Activated B cell treated with CpG ODN at 0.5 μM for 24 hours (primary cell): ENCODE measurements around the gene PSRC1. TPM values are rescaled to one million over a fixed set of nuclear protein-coding genes. Genes with fewer than 3 reads are reported as not detected.

ENCODE experiments used
- ATAC-seq: fragments of 200-7000 bp; cut with Tn5 transposase; one replicate; pipeline ENCODE4 v1.10.0; 2021; ENCODE audit warnings: low read depth, mild to moderate bottlenecking, moderate library complexity
- CTCF ChIA-PET: fragments of 350-600 bp; sonication (Branson Sonifier 250); formaldehyde crosslinking; loops from one replicate; lab custom pipeline; 2021; ENCODE audit warnings: antibody characterized with exemption; lab: Charles Lee
- POLR2A ChIA-PET: fragments of 350-600 bp; sonication (Branson Sonifier 250); formaldehyde crosslinking; loops from one replicate; lab custom pipeline; 2021; ENCODE audit warnings: antibody characterized with exemption; lab: Charles Lee
- DNase-seq: peaks from one replicate; pipeline ENCODE4 v3.0.0; 2022
- H3K27ac Mint-ChIP-seq: one replicate; pipeline ENCODE4 v1.8.0; 2020; ENCODE audit warnings: mixed read lengths
- H3K27me3 Mint-ChIP-seq: one replicate; pipeline ENCODE4 v1.8.0; 2021; ENCODE audit warnings: mixed read lengths
- H3K36me3 Mint-ChIP-seq: one replicate; pipeline ENCODE4 v1.8.0; 2021; ENCODE audit warnings: low read depth, mixed read lengths
- H3K4me1 Mint-ChIP-seq: one replicate; pipeline ENCODE4 v1.8.0; 2021; ENCODE audit warnings: mixed read lengths
- H3K4me3 Mint-ChIP-seq: one replicate; pipeline ENCODE4 v1.8.0; 2020; ENCODE audit warnings: mild to moderate bottlenecking, mixed read lengths
- H3K9me3 Mint-ChIP-seq: one replicate; pipeline ENCODE4 v1.8.0; 2020; ENCODE audit warnings: mixed read lengths
- intact Hi-C: fragments of 100-400 bp; cut with micrococcal nuclease; formaldehyde crosslinking; loops from one replicate; pipeline ENCODE4 v1.15.1; 2024
- total RNA-seq: library from RNA; stranded (reverse); gene quantifications from 2 replicates; pipeline ENCODE4 v1.2.3, GENCODE V29; 2022
- TF ChIP-seq, protein P1 (sequence below): fragments of 200-600 bp; IDR thresholded peaks from one replicate; pipeline ENCODE4 v1.8.0; 2022; ENCODE audit warnings: antibody characterized with exemption, mild to moderate bottlenecking

The PSRC1 gene
- total RNA-seq, 1 donor from 2014 or later: not detected

DNA sequence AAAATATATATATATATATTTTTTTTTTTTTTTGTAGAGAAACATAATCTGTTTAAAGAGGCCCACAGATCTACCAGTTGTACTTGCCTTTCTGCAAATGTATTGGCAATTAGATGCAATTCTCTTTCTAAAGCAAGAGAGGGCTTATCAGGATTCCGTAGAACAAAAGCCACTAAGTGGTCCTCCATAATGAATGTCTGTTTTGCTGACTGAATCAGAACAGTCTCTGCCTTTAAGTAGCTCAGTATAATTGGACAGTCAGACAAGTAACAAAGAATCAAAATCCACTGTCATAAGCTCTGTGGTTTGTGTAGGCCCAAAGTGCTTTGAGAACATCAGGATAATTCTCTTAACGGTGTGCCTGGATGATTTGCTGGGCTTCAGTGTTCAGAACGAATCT is 51.9 kb downstream of the PSRC1 start:
- CTCF ChIA-PET: interaction anchor here (0.6 kb wide), 1 partner anchor 617 kb away, joined by 3 read pairs; no protein-coding TSS in a partner anchor
- no peak overlapping the region for H3K27ac Mint-ChIP-seq
- intact Hi-C loops: no loop called here

More for the DNA sequence above, 51.9 kb downstream of the PSRC1 start:
- POLR2A ChIA-PET: no interaction called here
- ATAC-seq (no peak), DNase-seq (no peak)
- Mint-ChIP-seq H3K4me3 (no peak overlapping the region), H3K36me3 (peaks cover 78% of the 10 kb centered on the region), H3K4me1 (no peaks in the 10 kb centered on the region), H3K27me3 (no peaks in the 10 kb centered on the region), H3K9me3 (no peaks in the 10 kb centered on the region)
- TF ChIP-seq, protein P1, sequence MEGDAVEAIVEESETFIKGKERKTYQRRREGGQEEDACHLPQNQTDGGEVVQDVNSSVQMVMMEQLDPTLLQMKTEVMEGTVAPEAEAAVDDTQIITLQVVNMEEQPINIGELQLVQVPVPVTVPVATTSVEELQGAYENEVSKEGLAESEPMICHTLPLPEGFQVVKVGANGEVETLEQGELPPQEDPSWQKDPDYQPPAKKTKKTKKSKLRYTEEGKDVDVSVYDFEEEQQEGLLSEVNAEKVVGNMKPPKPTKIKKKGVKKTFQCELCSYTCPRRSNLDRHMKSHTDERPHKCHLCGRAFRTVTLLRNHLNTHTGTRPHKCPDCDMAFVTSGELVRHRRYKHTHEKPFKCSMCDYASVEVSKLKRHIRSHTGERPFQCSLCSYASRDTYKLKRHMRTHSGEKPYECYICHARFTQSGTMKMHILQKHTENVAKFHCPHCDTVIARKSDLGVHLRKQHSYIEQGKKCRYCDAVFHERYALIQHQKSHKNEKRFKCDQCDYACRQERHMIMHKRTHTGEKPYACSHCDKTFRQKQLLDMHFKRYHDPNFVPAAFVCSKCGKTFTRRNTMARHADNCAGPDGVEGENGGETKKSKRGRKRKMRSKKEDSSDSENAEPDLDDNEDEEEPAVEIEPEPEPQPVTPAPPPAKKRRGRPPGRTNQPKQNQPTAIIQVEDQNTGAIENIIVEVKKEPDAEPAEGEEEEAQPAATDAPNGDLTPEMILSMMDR: no peak

Other genes starting within 250 kb of the PSRC1 start
- 10.3 and 10.9 TPM in 2 replicates for gene WDR47, start 241.0 kb downstream of the PSRC1 start, total RNA-seq
- gene TAF13, start 207.1 kb downstream of the PSRC1 start, total RNA-seq: 18.5 and 21.2 TPM in 2 replicates
- gene TMEM167B, start 192.4 kb downstream of the PSRC1 start, total RNA-seq: 45.0 and 48.2 TPM in 2 replicates
- gene ELAPOR1, start 169.0 kb downstream of the PSRC1 start, total RNA-seq: 0.27 and 0.38 TPM in 2 replicates
- gene SARS1, start 69.2 kb downstream of the PSRC1 start, total RNA-seq: 182 and 188 TPM in 2 replicates
- gene CELSR2, start 33.6 kb downstream of the PSRC1 start, total RNA-seq: 0.81 and 1.1 TPM in 2 replicates
- not detected in 2 replicates for gene MYBPHL, start 23.9 kb upstream of the PSRC1 start, total RNA-seq
- gene SORT1, start 114.8 kb upstream of the PSRC1 start, total RNA-seq: 0.20 and 0.37 TPM in 2 replicates
- 105 and 125 TPM in 2 replicates for gene PSMA5, start 143.3 kb upstream of the PSRC1 start, total RNA-seq
- not detected in 2 replicates for gene SYPL2, start 183.4 kb upstream of the PSRC1 start, total RNA-seq
- gene ATXN7L2, start 200.8 kb upstream of the PSRC1 start, total RNA-seq: 7.5 and 9.0 TPM in 2 replicates
- 17.1 and 18.1 TPM in 2 replicates for gene CYB561D1, start 210.9 kb upstream of the PSRC1 start, total RNA-seq
- 0.42 and 0.53 TPM in 2 replicates for gene AMIGO1, start 226.6 kb upstream of the PSRC1 start, total RNA-seq